HG03103 (cell line): ENCODE data around the gene SLC1A3.
"Not testable (repeated sequence)": the region's sequence is repeated elsewhere in the genome, so short reads cannot be mapped to it uniquely, and the experiment has no call there.

ENCODE experiments used
- ATAC-seq: cut with Tn5 transposase; IDR thresholded peaks from one replicate; pipeline ENCODE4 v1.9.1; 2021; ENCODE audit warnings: low read depth; ENCODE audit not compliant: unreplicated experiment

Gene SLC1A3

GRCh38 chr5:36630201-36631145 lies 24.1 kb downstream of the SLC1A3 start:
- ATAC-seq: no peak

GRCh38 chr5:36631154-36631553 lies 24.7 kb downstream of the SLC1A3 start:
- ATAC-seq: no peak

DNA sequence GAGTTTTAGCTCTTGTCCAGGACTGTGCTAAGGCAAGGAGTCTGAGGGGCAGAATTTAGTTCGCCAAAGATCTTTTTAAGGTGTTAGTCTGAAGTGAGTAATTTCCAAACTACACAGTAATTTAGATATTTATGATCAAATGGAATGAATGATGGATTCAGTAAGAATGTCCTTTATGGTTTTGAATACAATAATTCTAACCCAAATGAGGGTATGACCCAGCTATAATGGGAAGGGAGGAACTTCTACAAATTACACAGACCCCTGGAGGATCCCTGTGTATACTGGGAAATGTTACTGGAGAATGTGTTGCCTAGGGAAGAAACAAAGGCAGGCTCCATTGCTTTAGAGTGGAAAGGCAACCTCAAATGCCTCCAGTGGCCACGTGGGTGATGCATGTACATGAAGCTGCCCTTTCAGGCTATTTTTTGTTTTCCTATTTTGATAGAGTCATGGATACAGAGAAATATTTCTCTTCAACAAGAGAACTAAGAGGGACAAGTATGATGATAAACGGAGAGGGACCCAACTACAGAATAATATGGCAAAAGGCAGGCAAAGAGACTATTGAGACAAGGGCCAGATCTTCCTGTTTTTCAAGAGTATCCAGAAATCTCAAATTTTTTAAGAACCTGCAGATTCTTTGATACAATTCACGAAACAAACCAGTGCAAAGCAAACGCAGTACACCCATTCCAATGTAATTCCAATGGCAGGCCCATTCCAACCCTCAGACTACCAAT lies 25.4 kb downstream of the SLC1A3 start:
- no peak for ATAC-seq

DNA sequence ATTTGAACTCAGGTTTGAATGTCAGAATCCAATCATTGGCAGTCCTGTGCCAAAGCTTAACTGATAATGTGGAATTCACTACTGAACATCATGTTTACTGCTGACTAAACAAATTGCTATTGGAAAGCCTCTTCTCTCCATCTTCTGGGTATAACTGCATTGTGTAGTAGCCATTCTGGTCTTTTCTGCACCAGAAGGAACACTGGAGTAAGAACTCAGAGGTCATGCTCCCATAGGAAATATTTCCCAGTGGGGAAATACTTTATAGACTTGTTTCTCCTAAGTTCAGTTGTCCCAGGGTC lies 25.9 kb downstream of the SLC1A3 start:
- ATAC-seq: no peak

GRCh38 chr5:36635721-36636390 lies 29.4 kb downstream of the SLC1A3 start:
- no peak for ATAC-seq

DNA sequence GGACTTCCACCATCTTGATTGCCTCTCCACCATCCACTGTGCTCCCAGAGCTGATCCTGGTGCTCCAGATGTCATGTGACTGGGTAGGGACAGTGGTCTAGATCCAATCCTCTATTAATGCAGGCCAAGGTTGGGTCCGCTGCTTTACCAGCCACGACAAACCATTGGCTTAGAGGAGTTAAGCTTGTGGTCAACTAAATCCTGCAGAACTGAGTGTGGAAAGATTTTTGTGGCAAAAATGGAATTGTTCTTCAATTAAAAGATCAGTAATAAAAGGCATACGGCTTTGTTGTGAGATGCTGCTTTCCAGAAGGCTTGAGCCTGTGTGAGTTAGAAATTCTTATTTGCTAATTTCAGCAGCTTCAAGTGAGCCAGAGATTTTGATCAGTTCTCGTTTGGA lies 30.7 kb downstream of the SLC1A3 start:
- no peak for ATAC-seq

DNA sequence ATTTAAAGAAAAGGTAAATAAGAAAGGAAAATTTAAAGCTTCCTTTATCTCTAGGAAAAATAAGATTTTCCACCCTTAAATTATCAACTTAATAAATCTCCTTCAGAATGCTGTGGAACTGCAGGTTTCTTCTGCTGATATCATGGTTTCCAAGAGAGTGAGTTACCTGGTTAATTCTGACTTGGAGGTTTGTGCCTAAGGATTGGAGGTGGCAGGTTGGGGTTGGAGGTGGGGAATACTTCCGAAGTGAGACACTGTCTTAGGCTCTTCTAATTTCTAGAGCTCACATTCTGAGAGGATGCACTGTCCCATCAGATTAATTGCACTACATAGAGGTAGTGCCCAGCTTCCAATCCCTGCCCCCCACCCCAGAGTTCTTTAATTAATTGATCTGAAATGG lies 31.1 kb downstream of the SLC1A3 start:
- ATAC-seq: no peak

DNA sequence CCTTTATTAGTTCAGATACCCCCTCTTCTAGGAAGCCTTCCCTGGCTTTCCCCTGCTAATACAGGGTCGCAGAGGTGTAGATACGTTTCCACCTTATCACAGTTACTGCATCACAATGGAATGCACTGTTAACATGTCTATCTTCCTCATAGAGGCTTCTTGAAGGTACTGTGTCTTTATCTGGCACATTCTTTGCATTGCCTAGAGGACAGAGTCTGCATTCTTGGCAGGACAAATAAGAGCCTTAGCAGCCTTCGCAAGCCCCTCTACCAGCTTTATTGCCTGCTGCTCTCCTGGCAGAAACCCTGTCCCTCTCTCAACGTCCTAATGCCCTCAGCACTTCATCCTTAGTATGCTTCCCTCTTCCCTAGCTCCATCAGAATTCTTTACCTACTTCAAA lies 31.6 kb downstream of the SLC1A3 start:
- no peak for ATAC-seq

DNA sequence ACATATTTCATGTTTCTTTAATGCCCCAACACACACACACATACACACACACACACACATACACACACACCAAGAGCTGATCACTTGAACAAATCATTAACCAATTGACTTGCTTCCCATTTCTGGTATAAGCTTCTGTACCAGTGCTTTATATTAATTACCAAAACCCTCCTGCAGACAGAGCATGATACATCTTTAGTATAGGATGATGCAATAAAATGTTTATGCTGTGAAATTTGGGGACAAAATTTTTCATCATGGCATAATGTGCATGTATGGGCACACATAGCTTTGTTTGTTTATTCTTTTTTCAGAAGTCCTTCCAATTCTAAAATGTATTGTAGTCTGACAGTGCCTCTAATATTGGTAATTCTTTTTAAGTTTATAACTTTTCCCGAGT lies 34.5 kb downstream of the SLC1A3 start:
- ATAC-seq: no peak

DNA sequence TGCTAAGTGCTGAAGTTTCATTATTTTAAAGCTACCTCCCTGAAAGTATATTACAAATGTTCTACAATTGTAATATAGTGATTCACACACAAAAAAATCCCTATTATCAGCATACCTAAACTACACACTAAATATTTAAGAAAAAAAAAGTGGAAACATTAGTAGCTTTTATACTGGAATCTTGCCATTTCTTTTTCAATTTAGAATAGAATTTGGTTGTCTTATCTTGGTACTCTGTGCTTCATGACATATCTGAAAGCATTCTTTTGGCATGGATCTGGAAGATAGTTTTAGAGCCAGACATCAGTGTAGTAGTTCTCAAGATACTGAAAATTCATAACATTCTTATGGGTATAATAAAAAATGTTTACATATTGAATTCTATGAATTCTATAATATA lies 35.0 kb downstream of the SLC1A3 start:
- no peak for ATAC-seq

GRCh38 chr5:36642089-36642488 lies 35.7 kb downstream of the SLC1A3 start:
- no peak for ATAC-seq

DNA sequence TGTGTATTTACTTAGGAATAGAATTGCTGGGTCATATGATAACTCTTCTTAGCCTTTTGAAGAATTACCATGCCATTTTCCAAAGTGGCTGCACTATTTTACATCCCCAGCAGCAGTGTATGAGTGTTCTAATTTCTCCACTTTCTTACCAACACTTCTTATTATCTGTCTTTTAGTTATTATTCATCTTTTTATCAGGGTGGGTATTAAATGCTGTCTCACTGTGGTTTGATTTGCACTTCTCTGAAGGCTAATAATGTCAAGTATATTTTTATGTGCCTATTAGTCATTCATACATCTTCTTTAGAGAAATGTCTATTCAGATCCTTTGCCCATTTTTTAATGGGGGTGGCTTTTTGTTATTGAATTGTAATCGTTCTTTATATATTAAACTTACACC lies 36.8 kb downstream of the SLC1A3 start:
- no peak for ATAC-seq

- not testable (repeated sequence) for ATAC-seq
Observed at GRCh38 chr5:36643841-36644240, 37.4 kb downstream of the SLC1A3 start.

DNA sequence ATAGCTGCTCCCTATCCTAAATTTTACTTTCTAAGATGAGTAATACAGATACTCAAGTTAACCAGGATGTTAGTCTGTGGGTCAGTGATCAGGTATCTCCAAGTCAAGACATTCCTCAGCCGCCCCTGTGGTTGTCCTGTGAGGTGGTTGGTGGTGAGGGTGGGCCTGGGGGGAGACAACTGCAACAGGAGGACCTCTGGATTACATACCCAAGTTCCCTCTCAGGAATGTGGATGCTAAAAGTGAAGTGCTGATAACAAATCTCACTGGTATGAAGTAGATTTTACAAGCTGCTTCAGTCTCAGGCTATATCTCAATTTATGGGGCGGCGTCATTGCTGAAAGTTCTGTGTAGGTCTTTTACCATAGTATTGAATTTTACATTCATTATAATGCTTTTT lies 38.3 kb downstream of the SLC1A3 start:
- no peak for ATAC-seq

- no peak for ATAC-seq
Observed at GRCh38 chr5:36646100-36646499, 39.7 kb downstream of the SLC1A3 start.

- ATAC-seq: no peak
Observed at GRCh38 chr5:36646507-36647023, 40.2 kb downstream of the SLC1A3 start.

DNA sequence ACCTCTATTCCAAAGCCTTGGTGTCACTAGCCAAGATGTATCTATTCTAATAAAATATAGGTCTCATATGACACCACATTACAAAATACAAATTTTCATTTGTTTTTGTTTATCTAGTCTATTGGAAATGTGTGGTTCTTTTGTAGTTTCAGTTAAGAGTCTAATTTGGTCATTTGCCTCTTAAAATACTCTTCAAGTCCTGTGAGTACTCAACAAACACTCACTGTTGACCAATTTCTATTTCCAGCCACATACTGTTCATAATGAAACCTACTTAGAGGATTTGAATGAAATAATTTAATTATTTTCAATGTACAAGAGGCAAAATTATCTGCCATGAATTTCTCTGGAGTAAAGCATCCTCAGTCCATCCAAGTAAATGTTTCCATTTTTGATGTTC lies 40.6 kb downstream of the SLC1A3 start:
- ATAC-seq: no peak

GRCh38 chr5:36648426-36648825 lies 42.0 kb downstream of the SLC1A3 start:
- ATAC-seq: no peak

DNA sequence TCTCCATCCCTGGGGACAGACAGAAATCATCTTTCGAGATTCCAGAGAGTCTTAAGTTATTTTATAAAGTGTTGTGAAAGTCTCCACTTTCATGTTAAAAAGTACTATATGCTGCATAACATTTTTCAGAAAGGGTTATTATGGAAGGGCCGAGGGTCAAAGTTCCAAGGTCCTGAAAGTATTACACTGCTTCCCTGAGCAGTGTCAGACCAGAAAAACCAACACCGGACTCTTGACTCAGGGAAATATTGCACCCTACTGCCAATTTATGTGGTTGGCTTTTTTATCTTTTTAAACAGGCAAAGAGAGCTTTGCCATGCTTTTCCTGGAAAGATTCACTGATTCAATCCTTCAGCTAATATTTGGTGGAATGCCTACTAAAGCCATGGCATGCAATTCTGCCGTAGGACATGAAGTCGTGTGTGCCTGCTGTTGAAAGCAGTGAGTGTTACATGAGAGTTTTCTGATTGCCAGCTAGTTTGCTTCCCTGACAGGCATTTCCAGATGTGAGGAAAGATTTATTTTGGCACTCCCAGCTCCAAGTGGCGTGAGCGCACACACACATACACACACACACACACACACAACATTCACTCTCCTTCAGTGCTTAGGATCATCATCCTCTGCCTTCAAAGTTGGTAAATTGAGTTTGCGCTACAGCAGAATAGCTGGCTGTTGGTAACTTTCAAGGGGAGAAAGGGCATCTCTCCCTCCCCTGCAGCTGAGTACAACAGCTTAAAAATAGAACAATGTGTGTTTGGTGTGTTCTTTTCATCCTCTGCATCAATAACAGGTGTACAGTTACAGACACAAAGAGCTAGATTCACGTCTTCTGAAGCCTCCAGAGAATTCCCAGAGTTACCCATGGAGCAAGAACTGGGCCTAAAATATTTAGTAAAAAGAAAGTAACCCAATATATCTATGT lies 45.6 kb downstream of the SLC1A3 start:
- ATAC-seq: no peak

DNA sequence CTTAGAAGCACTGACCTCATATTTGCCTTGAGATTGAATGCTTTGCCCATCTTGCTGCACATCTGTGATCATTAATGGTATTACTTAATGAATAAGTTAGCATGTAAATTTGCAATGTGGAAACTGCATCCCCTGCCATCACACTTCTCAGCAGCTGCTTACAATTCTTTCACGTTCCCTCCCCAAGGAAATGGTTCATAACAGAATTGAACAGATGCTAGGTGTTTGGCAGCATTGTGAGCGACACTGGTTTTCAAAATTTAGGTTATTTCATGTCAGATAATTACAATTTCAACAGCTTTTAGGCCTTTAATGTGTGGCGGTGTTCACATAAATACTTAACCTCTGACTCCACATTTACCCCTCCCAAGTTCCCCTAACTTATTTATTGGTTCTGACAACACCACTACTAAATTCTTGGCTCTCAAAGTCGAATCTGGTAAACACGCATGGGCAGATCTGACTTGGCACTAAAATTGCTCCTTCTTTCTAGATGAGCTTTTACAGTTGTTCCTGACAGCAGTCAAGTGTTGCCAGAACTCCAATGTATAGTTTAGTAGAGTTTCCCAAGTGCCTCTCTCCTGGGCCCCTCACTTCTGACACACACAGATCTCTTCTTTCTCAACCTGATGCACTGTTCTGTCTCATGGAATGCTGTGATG lies 46.8 kb downstream of the SLC1A3 start:
- ATAC-seq: no peak
